H9 (cell line): ENCODE data around the gene SIGLEC7. TPM values are rescaled to one million over a fixed set of nuclear protein-coding genes. Genes with fewer than 3 reads are reported as not detected.

Source experiments
- DNase-seq: peaks from one replicate; pipeline ENCODE4 v3.0.0-alpha.2; 2017
- H2AFZ ChIP-seq: one replicate; pipeline ENCODE4 v1.6.1; 2013; ENCODE audit warnings: mild to moderate bottlenecking, low read length, control low read depth, moderate library complexity
- H2AK5ac ChIP-seq: 2 replicates; pipeline ENCODE4 v1.6.1; 2013; ENCODE audit warnings: low read length, control low read depth, mixed read lengths; ENCODE audit not compliant: insufficient read length
- H2BK120ac ChIP-seq: one replicate; pipeline ENCODE4 v1.6.1; 2013; ENCODE audit warnings: low read depth, mild to moderate bottlenecking, low read length, control low read depth, inconsistent platforms; ENCODE audit not compliant: poor library complexity, severe bottlenecking
- H2BK12ac ChIP-seq: 2 replicates; pipeline ENCODE4 v1.6.1; 2013; ENCODE audit warnings: low read length, control low read depth, mixed read lengths, low read depth; ENCODE audit not compliant: insufficient read length
- H2BK15ac ChIP-seq: 2 replicates; pipeline ENCODE4 v1.6.1; 2013; ENCODE audit warnings: low read depth, low read length, control low read depth
- H2BK20ac ChIP-seq: one replicate; pipeline ENCODE4 v1.6.1; 2013; ENCODE audit warnings: low read depth, mild to moderate bottlenecking, low read length, control low read depth, inconsistent platforms; ENCODE audit not compliant: poor library complexity, severe bottlenecking
- H2BK5ac ChIP-seq: 2 replicates; pipeline ENCODE4 v1.6.1; 2013; ENCODE audit warnings: low read length, control low read depth, mixed read lengths; ENCODE audit not compliant: insufficient read length
- H3K14ac ChIP-seq: 2 replicates; pipeline ENCODE4 v1.6.1; 2013; ENCODE audit warnings: low read length, control low read depth; ENCODE audit not compliant: insufficient read depth
- H3K18ac ChIP-seq: 2 replicates; pipeline ENCODE4 v1.6.1; 2013; ENCODE audit warnings: low read depth, mild to moderate bottlenecking, mixed read lengths, low read length, control low read depth; ENCODE audit not compliant: insufficient read length
- H3K23ac ChIP-seq: 2 replicates; pipeline ENCODE4 v1.6.1; 2013; ENCODE audit warnings: low read length, control low read depth, mixed read lengths, low read depth; ENCODE audit not compliant: insufficient read length
- H3K23me2 ChIP-seq: 2 replicates; pipeline ENCODE4 v1.6.1; 2013; ENCODE audit warnings: low read depth, mild to moderate bottlenecking, mixed read lengths, low read length, control low read depth; ENCODE audit not compliant: insufficient read length, poor library complexity, severe bottlenecking
- H3K27ac ChIP-seq: 2 replicates; pipeline ENCODE4 v1.5.1; 2013; ENCODE audit warnings: low read length, control low read depth, mixed read lengths, low read depth; ENCODE audit not compliant: insufficient read length
- H3K27me3 ChIP-seq: 2 replicates; pipeline ENCODE4 v1.6.1; 2013; ENCODE audit warnings: low read length, control low read depth, inconsistent platforms; ENCODE audit not compliant: insufficient read depth
- H3K4ac ChIP-seq: 2 replicates; pipeline ENCODE4 v1.6.1; 2013; ENCODE audit warnings: low read depth, mild to moderate bottlenecking, control low read depth, inconsistent platforms, low read length, moderate library complexity
- H3K4me1 ChIP-seq: 2 replicates; pipeline ENCODE4 v1.6.1; 2013; ENCODE audit warnings: low read length, control low read depth, inconsistent platforms; ENCODE audit not compliant: insufficient read depth
- H3K4me2 ChIP-seq: 2 replicates; pipeline ENCODE4 v1.6.1; 2013; ENCODE audit warnings: low read length, control low read depth, mixed read lengths; ENCODE audit not compliant: insufficient read length, insufficient read depth
- H3K56ac ChIP-seq: 2 replicates; pipeline ENCODE4 v1.6.1; 2013; ENCODE audit warnings: low read depth, mild to moderate bottlenecking, mixed read lengths, low read length, control low read depth; ENCODE audit not compliant: insufficient read length
- H3K79me1 ChIP-seq: 2 replicates; pipeline ENCODE4 v1.6.1; 2013; ENCODE audit warnings: low read depth, mild to moderate bottlenecking, moderate library complexity, low read length, control low read depth, inconsistent platforms; ENCODE audit not compliant: insufficient read depth, poor library complexity, severe bottlenecking
- H3K79me2 ChIP-seq: 2 replicates; pipeline ENCODE4 v1.6.1; 2013; ENCODE audit warnings: low read length, control low read depth, inconsistent platforms; ENCODE audit not compliant: insufficient read depth
- H3K9ac ChIP-seq: 2 replicates; pipeline ENCODE4 v1.6.1; 2013; ENCODE audit warnings: low read length, control low read depth, mixed read lengths; ENCODE audit not compliant: insufficient read length; ENCODE audit errors: extremely low read depth
- H3K9me3 ChIP-seq: one replicate; pipeline ENCODE4 v1.6.1; 2013; ENCODE audit warnings: low read depth, low read length, inconsistent platforms; ENCODE audit not compliant: control insufficient read depth
- H3T11ph ChIP-seq: one replicate; pipeline ENCODE4 v1.6.1; 2013; ENCODE audit warnings: mild to moderate bottlenecking, low read length, control low read depth, inconsistent platforms
- H4K20me1 ChIP-seq: one replicate; pipeline ENCODE4 v1.6.1; 2013; ENCODE audit not compliant: control insufficient read depth, insufficient read length, insufficient read depth
- H4K5ac ChIP-seq: 2 replicates; pipeline ENCODE4 v1.6.1; 2013; ENCODE audit warnings: low read depth, mild to moderate bottlenecking, mixed read lengths, low read length, control low read depth; ENCODE audit not compliant: insufficient read length
- H4K8ac ChIP-seq: replicated peaks from 2 replicates; pipeline ENCODE4 v1.6.1; 2013; ENCODE audit warnings: low read length, control low read depth, mixed read lengths, low read depth; ENCODE audit not compliant: insufficient read length
- H4K91ac ChIP-seq: 2 replicates; pipeline ENCODE4 v1.6.1; 2013; ENCODE audit warnings: low read depth, mild to moderate bottlenecking, moderate library complexity, mixed read lengths, low read length, control low read depth; ENCODE audit not compliant: insufficient read length
- H3K27ac Mint-ChIP-seq, 3 experiments: 2 replicates in 2 of 3; 3 replicates in 1 of 3; pipeline ENCODE4 v1.8.0; 2020 to 2021; ENCODE audit warnings: mixed read lengths in 3 of 3, mild to moderate bottlenecking in 1 of 3, moderate library complexity in 1 of 3
- H3K27me3 Mint-ChIP-seq: 2 replicates; pipeline ENCODE4 v1.8.0; 2021; ENCODE audit warnings: low read depth, mild to moderate bottlenecking, moderate library complexity, mixed read lengths
- H3K36me3 Mint-ChIP-seq, 3 experiments: 2 replicates in 2 of 3; 3 replicates in 1 of 3; pipeline ENCODE4 v1.8.0; 2020 to 2021; ENCODE audit warnings: low read depth in 3 of 3, mixed read lengths in 3 of 3; ENCODE audit not compliant: insufficient read depth in 1 of 3
- H3K4me1 Mint-ChIP-seq, 2 experiments: 2 replicates each; pipeline ENCODE4 v1.8.0; 2020; ENCODE audit warnings: mixed read lengths in 2 of 2
- H3K4me3 Mint-ChIP-seq, 2 experiments: 2 replicates in 1 of 2; 3 replicates in 1 of 2; pipeline ENCODE4 v1.8.0; 2020 to 2021; ENCODE audit warnings: mild to moderate bottlenecking in 2 of 2, mixed read lengths in 2 of 2, moderate library complexity in 1 of 2
- H3K9me3 Mint-ChIP-seq, 2 experiments: 2 replicates in 1 of 2; 3 replicates in 1 of 2; pipeline ENCODE4 v1.8.0; 2020; ENCODE audit warnings: mild to moderate bottlenecking in 2 of 2, mixed read lengths in 2 of 2, moderate library complexity in 1 of 2
- WGBS: extraction: QIAGEN DNeasy Blood & Tissue Kit; methylation state at CpG from one replicate; pipeline ENCODE4 v1.1.7; 2013; ENCODE audit warnings: missing lambda C conversion rate, low lambda C conversion rate, mixed read lengths; ENCODE audit not compliant: insufficient read length; ENCODE audit errors: extremely low coverage; 5-methylcytosine and 5-hydroxymethylcytosine counted together
- total RNA-seq: library from RNA; stranded (reverse); gene quantifications from 2 replicates; pipeline ENCODE4 v1.2.1, GENCODE V29; 2021
- TF ChIP-seq, protein P1 (sequence below): fragments of 200-600 bp; sonication (generic); conservative IDR thresholded peaks from 3 replicates; pipeline ENCODE4 v1.8.0; 2021; ENCODE audit warnings: antibody characterized with exemption, mild to moderate bottlenecking

SIGLEC7 gene
- total RNA-seq, 1 experiment from 2014 or later, result not detected

DNA sequence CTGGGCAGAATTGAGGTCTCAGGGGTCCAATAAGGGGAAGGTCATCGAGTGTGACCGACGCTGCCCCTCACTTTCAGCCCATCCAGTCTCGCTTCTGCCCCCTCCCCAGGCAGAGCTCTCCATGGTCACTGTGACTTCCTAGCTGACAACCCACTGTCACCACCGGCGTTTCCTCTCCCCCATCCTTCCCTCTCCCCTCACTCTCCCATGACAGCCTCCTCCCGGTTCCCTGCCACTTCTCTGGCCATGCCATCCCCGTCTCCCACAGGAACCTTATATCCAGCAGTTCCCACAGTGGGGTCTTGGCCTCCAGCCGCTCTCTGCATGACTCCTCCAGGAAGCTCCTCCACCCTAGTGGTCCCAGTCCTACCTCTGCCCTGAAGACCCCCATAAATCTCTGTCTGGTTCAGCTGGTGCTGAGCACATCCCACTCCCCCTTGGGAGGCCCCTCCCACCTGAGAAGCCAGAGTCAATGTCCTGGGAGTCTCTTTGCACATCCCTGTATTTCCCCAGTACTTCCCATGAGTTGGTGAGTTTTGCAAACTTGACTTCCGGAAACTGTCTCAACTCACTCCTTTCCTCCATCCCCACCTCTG, 58.1 kb downstream of the SIGLEC7 start:
- Histone ChIP-seq H4K8ac (no peak overlapping the region), H2BK5ac (no peak overlapping the region), H3K79me2 (no peaks in the 10 kb centered on the region), H3T11ph (no peak overlapping the region), H4K91ac (no peak overlapping the region), H2BK15ac (no peak overlapping the region; the same call in 1 of the 2 replicates), H3K27ac (no peak overlapping the region), H3K9me3 (no peaks in the 10 kb centered on the region), H3K4ac (no peak overlapping the region), H3K79me1 (no peaks in the 10 kb centered on the region), H3K14ac (no peak overlapping the region), H2BK20ac (no peak overlapping the region), H2BK12ac (no peak overlapping the region), H2BK120ac (no peak overlapping the region), H3K4me1 (no peaks in the 10 kb centered on the region), H3K27me3 (no peaks in the 10 kb centered on the region), H4K20me1 (no peaks in the 10 kb centered on the region), H3K4me2 (no peak overlapping the region), H3K23me2 (peaks cover 3% of the 10 kb centered on the region), H3K23ac (no peak overlapping the region), H3K9ac (no peak overlapping the region), H3K18ac (no peak overlapping the region), H2AFZ (no peak overlapping the region), H4K5ac (no peak overlapping the region), H2AK5ac (no peak overlapping the region), H3K56ac (no peak overlapping the region)
- Mint-ChIP-seq H3K4me1 (no peaks in the 10 kb centered on the region), H3K27ac (peak overlapping the region in 1 of 3 experiments; percentile 96; a peak in 1 of 7 replicates), H3K4me3 (no peak overlapping the region), H3K9me3 (peaks cover 0 to 84% of the 10 kb centered on the region in 2 experiments; a peak in 4 of 5 replicates), H3K27me3 (peaks cover 20% of the 10 kb centered on the region), H3K36me3 (no peaks in the 10 kb centered on the region; a peak in 1 of 7 replicates)
- no peak for DNase-seq
- TF ChIP-seq, protein P1, sequence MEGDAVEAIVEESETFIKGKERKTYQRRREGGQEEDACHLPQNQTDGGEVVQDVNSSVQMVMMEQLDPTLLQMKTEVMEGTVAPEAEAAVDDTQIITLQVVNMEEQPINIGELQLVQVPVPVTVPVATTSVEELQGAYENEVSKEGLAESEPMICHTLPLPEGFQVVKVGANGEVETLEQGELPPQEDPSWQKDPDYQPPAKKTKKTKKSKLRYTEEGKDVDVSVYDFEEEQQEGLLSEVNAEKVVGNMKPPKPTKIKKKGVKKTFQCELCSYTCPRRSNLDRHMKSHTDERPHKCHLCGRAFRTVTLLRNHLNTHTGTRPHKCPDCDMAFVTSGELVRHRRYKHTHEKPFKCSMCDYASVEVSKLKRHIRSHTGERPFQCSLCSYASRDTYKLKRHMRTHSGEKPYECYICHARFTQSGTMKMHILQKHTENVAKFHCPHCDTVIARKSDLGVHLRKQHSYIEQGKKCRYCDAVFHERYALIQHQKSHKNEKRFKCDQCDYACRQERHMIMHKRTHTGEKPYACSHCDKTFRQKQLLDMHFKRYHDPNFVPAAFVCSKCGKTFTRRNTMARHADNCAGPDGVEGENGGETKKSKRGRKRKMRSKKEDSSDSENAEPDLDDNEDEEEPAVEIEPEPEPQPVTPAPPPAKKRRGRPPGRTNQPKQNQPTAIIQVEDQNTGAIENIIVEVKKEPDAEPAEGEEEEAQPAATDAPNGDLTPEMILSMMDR, result no peak
- WGBS, result no CpG with 5 or more reads among the region's 10 CpGs
